ENCODE results near the gene RASGRP4. TPM values are rescaled to one million over a fixed set of nuclear protein-coding genes. Genes with fewer than 3 reads are reported as not detected.

The RASGRP4 gene
- total RNA-seq, 1 experiment from 2014 or later: 0.15 TPM

GRCh38 chr19:38388349-38389100 is 37.5 kb downstream of the RASGRP4 start, which contains the start of gene SPRED3:
Gene SPRED3, plus strand, starts transcription at chr19:38388697. Its CDS starts 1,606 bp downstream, at chr19:38390303.
- H3K27ac ChIP-seq (ENCODE audit: low read length): no peak within 1 kb of the TSS
- H3K4me3 ChIP-seq (ENCODE audit: low read length): peak within 1 kb of the TSS; percentile 47
- no peaks in the 10 kb centered on the region for H4K20me1 ChIP-seq (ENCODE audit: insufficient read depth, low read depth, low read length)
- H3K27me3 ChIP-seq (ENCODE audit: low read length): no peaks in the 10 kb centered on the region
- no peak for DNase-seq
- H3K79me2 ChIP-seq (ENCODE audit: low read length): no peaks in the 10 kb centered on the region
- no peak within 1 kb of the TSS for H2AFZ ChIP-seq (ENCODE audit: low read length)
- no peaks in the 10 kb centered on the region for H3K9me3 ChIP-seq (ENCODE audit: low read length)
- H3K36me3 ChIP-seq (ENCODE audit: insufficient read depth, low read length): no peaks in the 10 kb centered on the region
- no peaks in the 10 kb centered on the region for H3K9me2 ChIP-seq (replicated peaks; ENCODE audit: insufficient read depth, low read length)
- peaks cover 11% of the 10 kb centered on the region for H3K4me1 ChIP-seq (ENCODE audit: low read length)
- no peak within 1 kb of the TSS for H3K9ac ChIP-seq (ENCODE audit: low read length)
- peak within 1 kb of the TSS; percentile 52 for H3K4me2 ChIP-seq (ENCODE audit: low read depth, low read length, poor library complexity, severe bottlenecking)

DNA sequence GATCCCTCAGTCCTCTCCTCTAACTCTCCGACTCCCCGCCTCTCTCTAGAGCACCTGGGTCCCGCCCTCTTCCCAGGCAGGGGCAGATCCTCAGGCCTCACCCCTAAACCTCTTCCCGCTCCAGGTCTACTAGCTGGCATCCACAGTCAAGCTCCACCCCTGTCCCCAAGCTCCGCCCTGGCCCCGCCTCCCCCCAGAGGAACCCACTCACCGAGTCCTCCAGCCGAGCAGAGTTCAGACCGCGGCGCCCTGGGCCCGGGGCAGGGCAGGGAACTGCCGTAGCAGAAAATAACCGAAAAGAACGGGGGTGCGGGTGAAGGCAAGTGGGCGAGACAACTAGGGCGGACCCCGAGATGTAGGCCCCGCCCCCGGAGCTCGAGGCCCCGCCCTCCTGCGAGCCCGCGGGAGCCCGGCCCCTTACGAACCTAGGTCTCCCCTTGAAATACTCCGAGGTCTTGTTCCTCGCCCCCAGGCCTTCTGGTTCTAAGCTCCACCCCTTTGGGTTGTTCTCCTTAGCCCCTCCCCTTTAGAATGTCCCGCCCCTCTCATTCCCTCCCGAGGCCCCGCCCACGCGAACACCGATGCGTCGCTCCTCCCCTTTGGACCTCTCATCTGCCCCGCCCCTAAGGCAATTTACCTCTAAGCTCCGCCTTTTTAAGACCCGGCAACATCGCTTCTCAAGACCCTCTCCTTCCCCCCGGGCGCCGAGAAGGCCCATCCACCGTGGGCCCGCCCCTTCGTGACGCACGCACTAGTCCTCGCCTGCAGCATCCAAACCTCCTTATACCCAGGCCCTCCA is 38.3 kb downstream of the RASGRP4 start, which contains the start of gene GGN:
TSS of gene GGN (minus strand) at position 485 of the 799 bp plus-strand sequence. CDS start 773 bp downstream, outside the sequence.
- no peak within 1 kb of the TSS for H2AFZ ChIP-seq (ENCODE audit: low read length)
- H3K27ac ChIP-seq (ENCODE audit: low read length): no peak within 1 kb of the TSS
- H3K4me1 ChIP-seq (ENCODE audit: low read length): peaks cover 11% of the 10 kb centered on the region
- no peaks in the 10 kb centered on the region for H3K9me2 ChIP-seq (replicated peaks; ENCODE audit: insufficient read depth, low read length)
- no peaks in the 10 kb centered on the region for H3K36me3 ChIP-seq (ENCODE audit: insufficient read depth, low read length)
- H3K4me2 ChIP-seq (ENCODE audit: low read depth, low read length, poor library complexity, severe bottlenecking): peak within 1 kb of the TSS; percentile 52
- peak within 1 kb of the TSS; percentile 47 for H3K4me3 ChIP-seq (ENCODE audit: low read length)
- no peaks in the 10 kb centered on the region for H4K20me1 ChIP-seq (ENCODE audit: insufficient read depth, low read depth, low read length)
- peak; percentile 95 for DNase-seq
- no peak within 1 kb of the TSS for H3K9ac ChIP-seq (ENCODE audit: low read length)
- H3K27me3 ChIP-seq (ENCODE audit: low read length): no peaks in the 10 kb centered on the region
- no peaks in the 10 kb centered on the region for H3K9me3 ChIP-seq (ENCODE audit: low read length)
- H3K79me2 ChIP-seq (ENCODE audit: low read length): no peaks in the 10 kb centered on the region

GRCh38 chr19:38386971-38387549 is 39.0 kb downstream of the RASGRP4 start:
- Histone ChIP-seq H3K9ac (ENCODE audit: low read length) (no peak overlapping the region), H3K4me2 (ENCODE audit: low read depth, low read length, poor library complexity, severe bottlenecking) (peak overlapping the region; percentile 52), H3K79me2 (ENCODE audit: low read length) (no peaks in the 10 kb centered on the region), H3K36me3 (ENCODE audit: insufficient read depth, low read length) (no peaks in the 10 kb centered on the region; the same call in 1 of the 2 replicates), H3K4me3 (ENCODE audit: low read length) (peak overlapping the region; percentile 47), H3K9me3 (ENCODE audit: low read length) (no peaks in the 10 kb centered on the region), H3K9me2 (replicated peaks; ENCODE audit: insufficient read depth, low read length) (no peaks in the 10 kb centered on the region), H3K27ac (ENCODE audit: low read length) (no peak overlapping the region), H4K20me1 (ENCODE audit: insufficient read depth, low read depth, low read length) (no peaks in the 10 kb centered on the region), H2AFZ (ENCODE audit: low read length) (no peak overlapping the region), H3K4me1 (ENCODE audit: low read length) (peaks cover 11% of the 10 kb centered on the region), H3K27me3 (ENCODE audit: low read length) (no peaks in the 10 kb centered on the region)
- no peak for DNase-seq

DNA sequence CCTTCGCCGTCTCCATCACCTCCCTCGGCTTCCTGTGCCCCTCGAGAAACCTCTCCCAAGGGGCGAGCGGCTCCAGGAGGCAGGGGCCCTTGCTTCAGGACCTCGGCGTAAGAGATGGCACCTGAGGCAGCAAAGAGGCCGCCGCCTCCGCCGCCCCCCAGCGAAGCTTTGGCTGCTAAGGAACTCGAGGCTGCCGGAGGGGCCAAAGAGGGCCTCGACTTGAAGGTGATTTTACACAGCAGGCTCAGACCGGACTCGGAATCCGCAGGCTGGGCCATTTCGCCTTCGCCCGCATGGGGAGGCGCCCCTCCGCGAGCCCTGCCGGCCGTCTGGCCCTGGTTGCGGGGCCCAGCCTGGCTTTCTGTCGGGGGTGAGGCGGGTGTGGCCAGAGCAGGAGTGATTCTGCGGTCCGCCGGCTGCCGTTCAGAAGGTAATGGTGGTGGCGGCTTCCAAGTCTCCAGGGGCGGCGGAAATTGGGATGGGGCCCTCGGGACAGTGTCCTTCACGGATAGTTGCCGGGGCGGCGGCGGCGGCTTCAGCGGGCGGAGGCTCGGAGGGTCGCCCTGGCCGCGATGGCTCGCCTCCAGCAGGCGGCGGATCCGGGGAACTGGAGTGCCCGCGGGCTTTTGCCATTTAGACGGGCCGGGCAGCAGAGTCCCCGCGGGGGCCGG is 39.6 kb downstream of the RASGRP4 start:
- peaks cover 11% of the 10 kb centered on the region for H3K4me1 ChIP-seq (ENCODE audit: low read length)
- no peaks in the 10 kb centered on the region for H3K9me2 ChIP-seq (replicated peaks; ENCODE audit: insufficient read depth, low read length)
- no peak for DNase-seq
- no peaks in the 10 kb centered on the region for H3K9me3 ChIP-seq (ENCODE audit: low read length)
- no peaks in the 10 kb centered on the region for H4K20me1 ChIP-seq (ENCODE audit: insufficient read depth, low read depth, low read length)
- H3K27ac ChIP-seq (ENCODE audit: low read length): no peak overlapping the region
- H3K27me3 ChIP-seq (ENCODE audit: low read length): no peaks in the 10 kb centered on the region
- H3K79me2 ChIP-seq (ENCODE audit: low read length): no peaks in the 10 kb centered on the region
- peaks cover 2% of the 10 kb centered on the region for H3K36me3 ChIP-seq (ENCODE audit: insufficient read depth, low read length)
- H3K9ac ChIP-seq (ENCODE audit: low read length): no peak overlapping the region
- H3K4me2 ChIP-seq (ENCODE audit: low read depth, low read length, poor library complexity, severe bottlenecking): no peak overlapping the region
- no peak overlapping the region for H3K4me3 ChIP-seq (ENCODE audit: low read length)
- H2AFZ ChIP-seq (ENCODE audit: low read length): no peak overlapping the region

GRCh38 chr19:38385804-38386257 is 40.2 kb downstream of the RASGRP4 start:
- Histone ChIP-seq H3K36me3 (ENCODE audit: insufficient read depth, low read length) (peaks cover 8% of the 10 kb centered on the region), H3K9me2 (replicated peaks; ENCODE audit: insufficient read depth, low read length) (no peaks in the 10 kb centered on the region), H3K27me3 (ENCODE audit: low read length) (no peaks in the 10 kb centered on the region), H3K4me3 (ENCODE audit: low read length) (no peak overlapping the region), H3K27ac (ENCODE audit: low read length) (no peak overlapping the region), H3K9me3 (ENCODE audit: low read length) (no peaks in the 10 kb centered on the region), H3K4me2 (ENCODE audit: low read depth, low read length, poor library complexity, severe bottlenecking) (no peak overlapping the region), H3K9ac (ENCODE audit: low read length) (no peak overlapping the region), H3K4me1 (ENCODE audit: low read length) (peaks cover 11% of the 10 kb centered on the region), H2AFZ (ENCODE audit: low read length) (no peak overlapping the region), H4K20me1 (ENCODE audit: insufficient read depth, low read depth, low read length) (no peaks in the 10 kb centered on the region), H3K79me2 (ENCODE audit: low read length) (no peaks in the 10 kb centered on the region)
- no peak for DNase-seq

- Histone ChIP-seq H3K27me3 (ENCODE audit: low read length) (no peaks in the 10 kb centered on the region), H3K9me3 (ENCODE audit: low read length) (no peaks in the 10 kb centered on the region), H4K20me1 (ENCODE audit: insufficient read depth, low read depth, low read length) (no peaks in the 10 kb centered on the region), H3K36me3 (ENCODE audit: insufficient read depth, low read length) (peaks cover 8% of the 10 kb centered on the region), H3K9me2 (replicated peaks; ENCODE audit: insufficient read depth, low read length) (no peaks in the 10 kb centered on the region), H3K4me2 (ENCODE audit: low read depth, low read length, poor library complexity, severe bottlenecking) (no peak overlapping the region), H3K9ac (ENCODE audit: low read length) (no peak overlapping the region), H3K27ac (ENCODE audit: low read length) (no peak overlapping the region), H3K4me1 (ENCODE audit: low read length) (peaks cover 11% of the 10 kb centered on the region), H3K79me2 (ENCODE audit: low read length) (no peaks in the 10 kb centered on the region), H3K4me3 (ENCODE audit: low read length) (no peak overlapping the region), H2AFZ (ENCODE audit: low read length) (no peak overlapping the region)
- no peak for DNase-seq
Measured at GRCh38 chr19:38385057-38385803, 40.8 kb downstream of the RASGRP4 start.

- Histone ChIP-seq H4K20me1 (ENCODE audit: insufficient read depth, low read depth, low read length) (no peaks in the 10 kb centered on the region), H3K27me3 (ENCODE audit: low read length) (no peaks in the 10 kb centered on the region)
Measured at GRCh38 chr19:38384209-38385027, 41.6 kb downstream of the RASGRP4 start.

More at GRCh38 chr19:38384209-38385027, 41.6 kb downstream of the RASGRP4 start:
- H3K27ac ChIP-seq (ENCODE audit: low read length): no peak overlapping the region
- H3K4me1 ChIP-seq (ENCODE audit: low read length): peaks cover 11% of the 10 kb centered on the region
- no peaks in the 10 kb centered on the region for H3K9me2 ChIP-seq (replicated peaks; ENCODE audit: insufficient read depth, low read length)
- no peaks in the 10 kb centered on the region for H3K9me3 ChIP-seq (ENCODE audit: low read length)
- no peak overlapping the region for H2AFZ ChIP-seq (ENCODE audit: low read length)
- no peak overlapping the region for H3K9ac ChIP-seq (ENCODE audit: low read length)
- peak; percentile 54 for DNase-seq
- peaks cover 8% of the 10 kb centered on the region for H3K36me3 ChIP-seq (ENCODE audit: insufficient read depth, low read length)
- no peak overlapping the region for H3K4me2 ChIP-seq (ENCODE audit: low read depth, low read length, poor library complexity, severe bottlenecking)
- no peaks in the 10 kb centered on the region for H3K79me2 ChIP-seq (ENCODE audit: low read length)
- H3K4me3 ChIP-seq (ENCODE audit: low read length): no peak overlapping the region

All from Karpas-422 (cell line).